CD1c-positive myeloid dendritic cell (primary cell): ENCODE results near the gene TUBB.
"Not testable (repeated sequence)": the region's sequence is repeated elsewhere in the genome, so short reads cannot be mapped to it uniquely, and the experiment has no call there.

Experiments
- DNase-seq: peaks from one replicate; pipeline ENCODE4 v3.0.0-alpha.2; 2016; ENCODE audit errors: extremely low spot score

The TUBB gene

DNA sequence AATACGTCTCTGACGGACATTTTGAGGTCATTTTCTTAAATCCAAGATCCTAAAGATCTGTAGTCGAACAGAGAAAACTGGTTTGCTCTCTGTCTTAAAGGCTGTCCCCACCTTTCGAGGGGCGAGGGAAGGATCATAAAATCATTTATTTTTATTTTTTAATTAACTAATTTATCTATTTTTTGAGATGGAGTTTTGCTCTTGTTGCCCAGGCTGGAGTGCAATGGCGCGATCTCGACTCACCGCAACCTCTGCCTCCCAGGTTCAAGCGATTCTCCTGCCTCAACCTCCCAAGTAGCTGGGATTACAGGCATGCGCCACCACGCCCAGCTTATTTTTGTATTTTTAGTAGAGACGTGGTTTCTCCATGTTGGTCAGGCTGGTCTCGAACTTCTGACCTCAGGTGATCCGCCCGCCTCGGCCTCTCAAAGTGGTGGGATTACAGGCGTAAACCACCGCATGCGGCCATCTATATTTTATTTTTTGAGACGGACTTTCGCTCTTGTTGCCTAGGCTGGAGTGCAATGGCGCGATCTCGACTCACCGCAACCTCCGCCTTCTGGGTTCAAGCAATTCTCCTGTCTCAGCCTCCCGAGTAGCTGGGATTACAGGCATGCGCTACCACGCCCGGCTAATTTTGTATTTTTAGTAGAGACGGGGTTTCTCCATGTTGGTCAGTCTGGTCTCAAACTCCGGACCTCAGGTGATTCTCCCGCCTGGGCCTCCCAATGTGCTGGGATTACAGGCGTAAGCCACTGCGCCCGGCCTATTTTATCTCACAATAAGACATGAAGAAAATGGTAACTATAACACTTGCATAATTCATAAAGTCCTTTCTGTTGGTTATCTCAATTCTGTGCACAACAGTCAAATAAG lies 2.1 kb upstream of the TUBB start:
- not testable (repeated sequence) for DNase-seq

DNA sequence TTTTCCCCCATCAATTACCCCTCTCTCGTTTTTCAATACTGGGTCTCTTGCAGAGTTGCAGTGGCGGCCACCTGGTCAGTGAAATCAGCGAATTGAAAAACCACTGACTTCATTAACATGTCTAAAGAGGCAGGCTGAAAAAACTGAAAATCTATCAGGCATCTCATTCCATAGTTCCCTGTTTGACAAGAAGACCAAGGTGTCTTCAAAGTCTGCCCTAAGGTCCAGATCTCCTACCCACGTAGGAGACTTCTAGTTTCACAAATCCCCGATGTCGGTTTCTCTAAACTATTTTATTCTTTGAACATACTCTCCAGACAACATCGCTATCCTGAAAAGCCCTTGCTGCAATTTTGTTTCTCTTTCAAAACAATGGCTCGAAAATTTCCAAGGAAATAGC lies 796 bp upstream of the TUBB start:
- no peak for DNase-seq

DNA sequence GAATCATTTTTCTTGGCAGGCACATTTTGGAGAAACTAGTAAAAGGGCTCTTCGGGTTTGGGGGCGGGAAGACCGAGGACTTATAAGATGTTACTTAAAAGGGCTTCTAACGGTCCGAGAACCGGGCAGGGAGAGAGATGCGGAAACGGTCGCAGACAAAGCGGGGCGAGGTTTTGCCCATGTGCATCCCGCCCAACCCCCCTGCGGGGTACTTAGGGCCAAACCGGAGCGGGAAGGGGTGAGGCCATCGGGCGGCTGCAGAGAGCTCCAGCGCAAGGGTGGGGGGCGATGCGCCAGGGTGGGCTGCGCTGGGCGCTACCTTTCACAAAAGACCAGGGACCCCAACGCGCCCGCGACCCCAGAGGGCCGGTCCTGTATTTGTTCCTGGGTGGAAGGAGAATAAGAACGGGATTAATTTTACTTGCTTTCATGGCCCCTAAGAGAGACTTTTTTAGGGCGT lies 616 bp downstream of the TUBB start:
- DNase-seq = peak; percentile 63

DNA sequence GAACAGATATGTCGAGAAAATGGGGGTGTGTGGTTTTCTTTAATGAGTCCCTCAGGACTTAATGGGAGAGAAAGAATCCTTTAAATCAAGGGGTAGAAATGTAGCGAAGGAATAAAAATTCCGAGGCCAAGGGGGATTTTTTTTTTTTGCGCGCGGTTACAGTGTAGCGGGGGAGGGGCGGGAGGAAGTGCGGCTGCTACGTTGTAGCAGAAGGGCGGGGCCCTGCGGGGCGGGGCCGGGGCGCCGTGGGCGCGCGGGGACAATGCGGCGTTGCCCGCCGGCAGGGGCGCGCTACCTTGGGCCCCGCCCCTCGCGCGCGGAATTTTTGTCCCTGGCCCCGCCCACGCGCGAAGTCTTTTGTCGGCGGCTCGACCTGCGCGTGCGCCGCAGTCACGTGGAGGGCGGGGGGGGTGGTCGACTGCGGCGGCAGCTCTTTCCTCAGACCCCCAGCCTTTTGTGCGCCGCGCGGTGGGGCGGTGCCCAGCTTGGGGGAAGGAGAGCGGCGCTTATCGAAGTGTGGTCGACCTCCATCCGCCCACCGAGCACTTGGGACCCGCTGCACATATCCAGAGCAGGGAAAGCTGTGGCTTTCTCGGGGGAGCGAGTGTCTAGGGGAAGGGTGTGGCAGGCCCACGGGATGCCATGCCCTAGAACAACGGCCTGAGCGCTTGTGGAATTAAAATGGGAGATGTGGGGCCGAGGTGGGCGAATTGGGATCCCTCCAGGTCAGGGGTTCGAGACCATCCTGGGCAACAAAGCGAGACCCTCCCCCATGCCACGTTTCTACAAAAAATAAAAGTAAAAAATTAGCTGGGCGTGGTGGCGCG lies 1.3 kb downstream of the TUBB start:
- DNase-seq = peak; percentile 99

DNA sequence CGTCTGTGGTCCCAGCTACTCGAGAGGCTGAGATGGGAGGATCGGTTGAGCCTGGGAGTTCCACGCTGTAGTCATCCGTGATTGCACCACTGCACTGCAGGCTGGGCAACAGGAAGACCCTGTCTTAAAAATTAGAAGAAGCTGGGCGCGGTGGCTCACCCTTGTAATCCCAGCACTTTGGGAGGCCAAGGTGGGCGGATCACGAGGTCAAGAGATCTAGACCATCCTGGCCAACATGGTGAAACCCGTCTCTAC lies 1.8 kb downstream of the TUBB start:
- peak; percentile 59 for DNase-seq

DNA sequence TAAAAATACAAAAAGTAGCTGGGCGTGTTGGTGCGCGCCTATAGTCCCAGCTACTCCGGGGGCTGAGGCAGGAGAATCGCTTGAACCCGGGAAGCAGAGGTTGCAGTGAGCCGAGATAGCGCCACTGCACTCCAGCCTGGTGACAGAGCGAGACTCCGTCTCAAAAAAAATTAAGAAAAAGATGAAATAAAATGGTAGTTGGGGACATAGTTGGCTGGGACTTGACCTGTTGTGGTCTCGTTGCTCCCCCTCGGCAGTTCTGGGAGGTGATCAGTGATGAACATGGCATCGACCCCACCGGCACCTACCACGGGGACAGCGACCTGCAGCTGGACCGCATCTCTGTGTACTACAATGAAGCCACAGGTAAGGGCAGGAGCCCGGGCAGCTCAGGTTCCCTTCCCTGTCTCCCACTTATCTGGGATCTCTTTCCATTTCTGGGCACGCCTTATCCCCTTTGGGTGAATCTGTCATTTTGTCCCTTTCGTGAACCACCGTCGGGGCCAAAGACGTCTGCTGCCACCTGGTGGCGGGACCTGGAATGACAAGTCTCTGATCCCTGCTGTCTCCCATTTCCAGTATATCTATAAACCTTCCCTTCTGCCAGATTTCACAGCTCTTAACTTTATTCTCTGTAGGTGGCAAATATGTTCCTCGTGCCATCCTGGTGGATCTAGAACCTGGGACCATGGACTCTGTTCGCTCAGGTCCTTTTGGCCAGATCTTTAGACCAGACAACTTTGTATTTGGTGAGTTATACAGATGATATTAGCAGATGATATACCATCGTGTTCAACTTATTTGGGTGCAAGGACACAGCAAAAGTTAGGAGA lies 2.3 kb downstream of the TUBB start:
- DNase-seq = peak; percentile 91

DNA sequence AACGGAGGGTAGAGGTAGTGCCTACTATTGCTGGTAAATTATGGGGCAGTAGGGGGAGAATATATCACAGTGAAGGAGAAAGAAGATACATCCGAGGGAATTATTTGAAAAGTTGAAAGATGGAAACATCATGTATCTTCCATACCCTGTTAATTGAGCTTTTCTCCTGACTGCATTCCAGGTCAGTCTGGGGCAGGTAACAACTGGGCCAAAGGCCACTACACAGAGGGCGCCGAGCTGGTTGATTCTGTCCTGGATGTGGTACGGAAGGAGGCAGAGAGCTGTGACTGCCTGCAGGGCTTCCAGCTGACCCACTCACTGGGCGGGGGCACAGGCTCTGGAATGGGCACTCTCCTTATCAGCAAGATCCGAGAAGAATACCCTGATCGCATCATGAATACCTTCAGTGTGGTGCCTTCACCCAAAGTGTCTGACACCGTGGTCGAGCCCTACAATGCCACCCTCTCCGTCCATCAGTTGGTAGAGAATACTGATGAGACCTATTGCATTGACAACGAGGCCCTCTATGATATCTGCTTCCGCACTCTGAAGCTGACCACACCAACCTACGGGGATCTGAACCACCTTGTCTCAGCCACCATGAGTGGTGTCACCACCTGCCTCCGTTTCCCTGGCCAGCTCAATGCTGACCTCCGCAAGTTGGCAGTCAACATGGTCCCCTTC lies 3.1 kb downstream of the TUBB start:
- DNase-seq = not testable (repeated sequence)

DNA sequence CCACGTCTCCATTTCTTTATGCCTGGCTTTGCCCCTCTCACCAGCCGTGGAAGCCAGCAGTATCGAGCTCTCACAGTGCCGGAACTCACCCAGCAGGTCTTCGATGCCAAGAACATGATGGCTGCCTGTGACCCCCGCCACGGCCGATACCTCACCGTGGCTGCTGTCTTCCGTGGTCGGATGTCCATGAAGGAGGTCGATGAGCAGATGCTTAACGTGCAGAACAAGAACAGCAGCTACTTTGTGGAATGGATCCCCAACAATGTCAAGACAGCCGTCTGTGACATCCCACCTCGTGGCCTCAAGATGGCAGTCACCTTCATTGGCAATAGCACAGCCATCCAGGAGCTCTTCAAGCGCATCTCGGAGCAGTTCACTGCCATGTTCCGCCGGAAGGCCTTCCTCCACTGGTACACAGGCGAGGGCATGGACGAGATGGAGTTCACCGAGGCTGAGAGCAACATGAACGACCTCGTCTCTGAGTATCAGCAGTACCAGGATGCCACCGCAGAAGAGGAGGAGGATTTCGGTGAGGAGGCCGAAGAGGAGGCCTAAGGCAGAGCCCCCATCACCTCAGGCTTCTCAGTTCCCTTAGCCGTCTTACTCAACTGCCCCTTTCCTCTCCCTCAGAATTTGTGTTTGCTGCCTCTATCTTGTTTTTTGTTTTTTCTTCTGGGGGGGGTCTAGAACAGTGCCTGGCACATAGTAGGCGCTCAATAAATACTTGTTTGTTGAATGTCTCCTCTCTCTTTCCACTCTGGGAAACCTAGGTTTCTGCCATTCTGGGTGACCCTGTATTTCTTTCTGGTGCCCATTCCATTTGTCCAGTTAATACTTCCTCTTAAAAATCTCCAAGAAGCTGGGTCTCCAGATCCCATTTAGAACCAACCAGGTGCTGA lies 3.9 kb downstream of the TUBB start:
- not testable (repeated sequence) for DNase-seq

DNA sequence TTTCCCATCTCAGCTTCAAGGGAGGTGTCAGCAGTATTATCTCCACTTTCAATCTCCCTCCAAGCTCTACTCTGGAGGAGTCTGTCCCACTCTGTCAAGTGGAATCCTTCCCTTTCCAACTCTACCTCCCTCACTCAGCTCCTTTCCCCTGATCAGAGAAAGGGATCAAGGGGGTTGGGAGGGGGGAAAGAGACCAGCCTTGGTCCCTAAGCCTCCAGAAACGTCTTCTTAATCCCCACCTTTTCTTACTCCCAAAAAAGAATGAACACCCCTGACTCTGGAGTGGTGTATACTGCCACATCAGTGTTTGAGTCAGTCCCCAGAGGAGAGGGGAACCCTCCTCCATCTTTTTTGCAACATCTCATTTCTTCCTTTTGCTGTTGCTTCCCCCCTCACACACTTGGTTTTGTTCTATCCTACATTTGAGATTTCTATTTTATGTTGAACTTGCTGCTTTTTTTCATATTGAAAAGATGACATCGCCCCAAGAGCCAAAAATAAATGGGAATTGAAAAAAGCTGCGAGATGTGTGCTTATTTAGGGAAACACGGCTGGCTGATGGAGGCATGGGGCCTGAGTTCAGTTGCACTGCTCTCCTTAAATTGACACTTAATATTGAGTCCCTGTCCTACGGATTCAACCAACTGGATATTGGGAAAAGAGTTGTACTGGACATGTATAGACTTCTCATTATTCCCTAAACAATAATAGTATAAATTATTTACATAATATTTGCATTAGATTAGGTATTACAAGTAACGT lies 4.9 kb downstream of the TUBB start:
- peak; percentile 65 for DNase-seq

DNA sequence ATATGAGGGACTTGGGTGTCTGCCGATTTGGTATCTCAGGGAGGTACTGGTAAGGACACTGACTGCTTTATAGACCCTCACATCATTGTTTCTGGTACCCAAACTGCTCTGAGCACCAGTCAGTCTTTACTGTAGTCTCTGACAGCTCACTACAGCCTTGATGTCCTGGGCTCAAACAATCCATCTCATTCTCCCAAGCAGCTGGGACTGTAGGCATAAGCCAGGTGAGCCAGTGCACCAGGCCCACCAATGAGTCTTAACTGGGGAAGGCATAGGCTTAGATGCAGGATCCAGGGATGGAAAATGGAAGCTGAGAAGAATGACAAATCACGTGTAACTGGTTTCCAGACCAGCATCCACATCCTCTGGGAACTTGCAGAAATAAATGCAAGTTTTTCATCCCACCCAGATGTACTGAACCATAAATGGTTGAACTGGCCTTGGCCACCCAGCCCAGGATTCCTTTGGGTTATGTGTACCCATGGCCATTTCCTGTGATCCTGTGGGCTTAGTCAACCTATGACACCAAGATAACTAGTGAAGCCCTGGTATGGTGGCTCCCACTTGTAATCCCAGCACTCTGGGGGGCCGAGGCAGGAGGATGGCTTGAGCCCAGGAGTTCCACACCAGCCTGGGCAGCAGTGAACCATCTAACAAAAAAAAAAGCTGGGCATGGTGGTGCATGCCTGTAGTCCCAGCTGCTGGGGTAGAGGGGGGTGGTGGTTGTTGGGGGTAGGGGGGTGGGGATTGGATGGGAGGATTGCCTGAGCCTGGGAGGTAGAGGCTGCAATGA lies 5.8 kb downstream of the TUBB start:
- no peak for DNase-seq

DNA sequence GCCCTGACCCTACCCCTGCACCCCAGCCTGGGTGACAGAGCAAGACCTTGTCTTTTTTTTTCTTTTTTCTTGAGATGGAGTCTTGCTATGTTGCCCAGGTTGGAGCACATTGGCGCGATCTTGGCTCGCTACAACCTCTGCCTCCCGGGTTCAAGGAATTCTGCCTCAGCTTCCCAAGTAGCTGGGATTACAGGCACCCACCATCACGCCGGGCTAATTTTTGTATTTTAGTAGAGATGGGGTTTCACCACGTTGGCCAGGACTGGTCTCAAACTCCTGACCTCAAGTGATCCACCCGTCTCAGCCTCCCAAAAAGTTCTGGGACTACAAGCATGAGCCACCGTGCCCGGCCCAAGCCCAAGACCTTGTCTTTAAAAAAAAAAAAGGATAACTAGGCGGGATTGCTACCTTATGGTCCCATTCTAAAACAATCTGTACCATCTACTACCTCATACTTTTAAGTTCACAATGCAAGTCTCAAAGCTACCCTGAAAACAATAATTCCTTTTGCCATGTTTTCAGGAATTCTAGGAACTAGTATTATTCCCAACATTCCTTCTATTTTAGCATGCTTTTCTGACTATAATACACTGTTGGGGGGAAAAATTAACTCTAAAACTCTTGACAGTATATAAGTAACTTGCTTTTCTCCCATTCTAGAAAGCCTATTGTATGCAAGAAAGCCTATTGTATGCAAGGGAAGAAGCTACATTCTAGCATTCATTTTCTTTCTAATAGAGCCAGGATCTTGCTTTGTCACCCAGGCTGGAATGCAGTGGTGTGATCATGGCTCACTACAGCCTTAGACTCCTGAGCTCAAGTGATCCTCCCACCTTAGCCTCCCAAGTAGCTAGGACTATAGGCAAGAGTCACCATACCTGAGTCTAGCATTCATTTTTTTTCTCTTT lies 6.6 kb downstream of the TUBB start:
- DNase-seq = no peak

DNA sequence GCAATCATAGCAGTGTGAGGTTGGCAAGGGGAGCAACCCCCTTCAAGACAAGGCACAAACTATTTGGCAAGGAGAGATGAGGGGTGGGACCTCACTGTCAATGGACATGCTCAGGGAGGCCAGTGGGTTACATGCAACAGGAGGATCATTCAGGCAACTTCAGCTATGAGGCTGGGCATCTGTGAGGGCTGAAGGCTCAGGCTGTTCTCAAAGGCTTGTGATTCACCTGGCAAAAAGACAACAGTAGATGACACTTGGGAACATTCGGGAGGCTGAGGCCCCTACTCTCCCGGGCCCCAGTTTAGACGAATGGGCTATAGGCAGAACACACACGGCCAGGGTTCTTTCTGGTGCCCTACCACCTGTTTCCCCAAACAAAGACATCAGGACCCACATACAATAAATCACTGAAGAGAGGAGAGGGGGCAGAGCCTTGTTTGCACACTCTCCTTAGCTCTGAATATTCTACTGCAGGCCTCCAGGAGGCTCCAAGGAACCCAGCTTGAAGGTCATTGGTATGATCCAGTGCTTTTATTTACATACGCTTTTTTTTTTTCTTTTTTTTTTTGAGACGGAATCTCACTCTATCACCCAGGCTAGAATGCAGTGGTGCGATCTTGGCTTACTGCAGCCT lies 7.9 kb downstream of the TUBB start:
- no peak for DNase-seq

DNA sequence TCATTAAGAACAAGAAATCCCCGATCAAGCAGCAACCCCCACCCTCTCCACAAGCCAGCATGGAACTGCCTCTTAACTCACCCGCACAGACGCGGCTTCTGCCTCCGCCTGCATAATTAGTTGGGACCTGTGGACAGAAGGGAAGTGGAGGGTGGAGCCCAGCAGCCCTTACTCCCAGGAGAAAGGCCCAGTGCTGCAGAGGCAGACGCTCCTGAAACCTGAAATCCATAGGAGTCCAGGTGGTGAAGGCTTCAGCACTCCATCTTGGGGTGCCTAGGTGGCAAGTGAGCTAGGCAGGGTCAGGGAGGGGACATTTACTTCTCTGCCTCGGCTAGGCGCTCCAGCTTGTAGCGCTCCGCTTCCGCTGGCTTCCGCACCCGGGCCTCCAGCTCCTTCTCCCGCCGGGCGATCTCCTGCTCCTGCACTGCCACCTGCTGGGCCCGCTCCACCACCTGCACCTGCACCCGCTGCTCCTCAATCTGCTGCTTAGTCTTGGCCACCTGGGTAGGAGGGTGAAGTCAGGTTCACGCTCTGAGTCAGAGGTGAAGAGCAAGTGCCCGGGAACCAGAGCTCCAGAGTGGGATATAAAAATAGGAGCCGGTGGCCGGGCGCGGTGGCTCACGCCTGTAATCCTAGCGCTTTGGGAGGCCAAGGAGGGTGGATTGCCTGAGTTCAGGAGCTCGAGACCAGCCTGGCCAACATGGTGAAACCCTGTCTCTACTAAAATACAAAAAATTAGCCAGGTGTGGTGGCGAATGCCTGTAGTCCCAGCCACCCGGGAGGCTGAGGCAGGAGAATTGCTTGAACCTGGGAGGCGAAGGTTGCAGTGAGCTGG lies 10.7 kb downstream of the TUBB start:
- peak; percentile 80 for DNase-seq

DNA sequence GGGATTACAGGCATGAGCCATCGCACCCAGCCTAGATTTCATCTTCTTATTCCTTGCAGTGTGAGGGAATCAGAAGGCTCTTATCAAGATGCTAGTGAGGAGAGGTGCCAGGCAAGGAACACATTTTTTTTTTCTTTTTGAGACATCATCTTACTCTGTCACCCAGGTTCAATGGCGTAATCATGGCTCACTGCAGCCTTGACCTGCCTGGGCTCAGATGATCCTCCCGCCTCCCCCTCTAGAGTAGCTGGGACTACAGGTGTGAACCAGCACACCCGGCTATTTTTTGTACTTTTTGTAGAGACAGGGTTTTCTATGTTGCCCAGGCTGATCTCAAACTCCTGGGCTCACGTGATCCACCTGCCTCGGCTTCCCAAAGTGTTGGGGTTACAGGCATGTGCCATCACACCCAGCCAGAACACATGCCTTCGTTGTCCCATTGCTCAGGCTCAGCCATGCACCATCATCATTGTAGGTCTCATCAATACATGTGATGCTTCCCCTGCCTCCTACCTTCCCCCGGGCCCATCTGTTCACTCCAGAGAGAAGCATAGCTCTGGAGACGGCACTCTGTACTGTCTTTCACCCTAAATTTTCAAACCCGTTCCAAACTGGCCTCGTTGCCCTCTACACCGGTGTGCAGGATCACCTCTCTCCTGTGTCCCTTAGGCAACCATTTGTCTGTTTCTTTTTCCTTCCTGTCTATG lies 12.2 kb downstream of the TUBB start:
- DNase-seq = no peak

DNA sequence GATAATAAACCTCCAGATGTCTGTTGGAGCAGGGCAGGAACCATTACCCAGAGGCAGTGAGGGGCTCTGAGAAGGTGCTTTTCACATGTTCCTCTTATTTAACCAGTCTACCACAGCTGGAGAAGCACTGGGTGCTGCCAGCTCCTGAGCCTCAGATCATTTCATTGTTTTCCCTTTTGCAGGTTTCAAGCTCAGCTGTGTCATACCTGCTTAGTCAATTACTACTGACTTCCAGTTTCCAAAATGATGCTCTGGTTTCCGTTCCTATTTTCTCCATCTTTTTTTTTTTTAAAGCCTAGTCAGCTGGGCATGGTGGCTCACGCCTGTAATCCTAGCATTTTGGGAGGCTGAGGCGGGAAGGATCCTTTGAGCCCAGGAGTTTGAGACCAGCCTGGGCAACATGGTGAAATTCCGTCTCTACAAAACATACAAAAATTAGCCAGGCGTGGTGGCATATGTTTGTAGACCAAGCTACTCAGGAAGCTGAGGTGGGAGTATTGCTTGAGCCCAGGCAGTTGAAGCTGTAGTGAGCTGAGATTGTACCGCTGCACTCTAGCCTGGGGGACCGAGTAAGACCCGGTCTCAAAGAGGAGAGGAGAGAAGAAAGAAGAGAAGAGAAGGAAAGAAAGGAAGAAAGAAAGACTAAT lies 15.6 kb downstream of the TUBB start:
- peak; percentile 60 for DNase-seq
